ENCODE measurements around the gene POLA2.

Gene POLA2

DNA sequence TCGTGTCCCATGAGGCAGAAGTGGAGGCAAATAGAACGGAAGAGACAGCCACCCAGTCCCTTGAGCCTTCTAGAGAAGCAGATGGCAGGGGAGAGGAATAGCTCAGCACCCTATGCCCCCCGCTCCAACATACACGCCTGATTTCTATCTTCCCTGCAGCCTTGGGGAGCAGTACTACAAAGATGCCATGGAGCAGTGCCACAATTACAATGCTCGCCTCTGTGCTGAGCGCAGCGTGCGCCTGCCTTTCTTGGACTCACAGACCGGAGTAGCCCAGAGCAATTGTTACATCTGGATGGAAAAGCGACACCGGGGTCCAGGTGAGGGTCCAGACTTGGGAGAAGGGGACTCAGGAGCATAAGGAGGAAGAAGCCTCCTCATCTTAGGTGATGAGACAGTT, 78.5 kb downstream of the POLA2 start:
- TF ChIP-seq FOXK2 (IDR thresholded peaks at IDR 0.05) (no peak), HDGF (IDR thresholded peaks at IDR 0.05; ENCODE audit: borderline replicate concordance) (no peak), FOXM1 (IDR thresholded peaks at IDR 0.05; ENCODE audit: borderline replicate concordance) (no peak), TARDBP (IDR thresholded peaks at IDR 0.05) (no peak), ZNF384 (IDR thresholded peaks at IDR 0.05) (no peak), BHLHE40 (IDR thresholded peaks at IDR 0.05; ENCODE audit: borderline replicate concordance) (no peak), FOXA1 (IDR thresholded peaks at IDR 0.05) (no peak), ELF4 (IDR thresholded peaks at IDR 0.05) (no peak)
- TF ChIP-seq, protein P1, sequence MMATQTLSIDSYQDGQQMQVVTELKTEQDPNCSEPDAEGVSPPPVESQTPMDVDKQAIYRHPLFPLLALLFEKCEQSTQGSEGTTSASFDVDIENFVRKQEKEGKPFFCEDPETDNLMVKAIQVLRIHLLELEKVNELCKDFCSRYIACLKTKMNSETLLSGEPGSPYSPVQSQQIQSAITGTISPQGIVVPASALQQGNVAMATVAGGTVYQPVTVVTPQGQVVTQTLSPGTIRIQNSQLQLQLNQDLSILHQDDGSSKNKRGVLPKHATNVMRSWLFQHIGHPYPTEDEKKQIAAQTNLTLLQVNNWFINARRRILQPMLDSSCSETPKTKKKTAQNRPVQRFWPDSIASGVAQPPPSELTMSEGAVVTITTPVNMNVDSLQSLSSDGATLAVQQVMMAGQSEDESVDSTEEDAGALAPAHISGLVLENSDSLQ (IDR thresholded peaks at IDR 0.05) = no peak
- no peak for DNase-seq (ENCODE audit: extremely low spot score)
- ChIA-PET CTCF (no interaction called here), POLR2A (interaction anchor here (0.6 kb wide), 1 partner anchor 79 kb away, joined by 3 read pairs; the partner anchor contains the start of gene POLA2)

DNA sequence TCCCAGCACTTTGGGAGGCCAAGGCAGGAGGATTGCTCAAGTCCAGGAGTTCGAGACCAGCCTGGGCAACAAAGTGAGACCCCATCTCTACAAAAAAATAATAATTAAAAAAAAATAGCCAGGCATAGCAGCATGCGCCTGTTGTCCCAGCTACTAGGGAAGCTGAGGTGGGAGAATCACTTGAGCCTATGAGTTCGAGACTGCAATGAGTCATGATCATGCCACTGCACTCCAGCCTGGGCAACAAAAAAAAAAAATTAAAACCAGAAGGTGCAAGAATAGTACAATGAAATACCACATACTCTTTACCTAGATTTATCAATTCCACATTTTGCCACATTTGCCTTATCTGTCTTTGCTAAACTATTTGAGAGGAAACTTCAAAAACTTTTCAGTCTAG, 80.1 kb downstream of the POLA2 start:
- DNase-seq (ENCODE audit: extremely low spot score) = no peak
- CTCF ChIA-PET = no interaction called here
- TF ChIP-seq HDGF (IDR thresholded peaks at IDR 0.05; ENCODE audit: borderline replicate concordance) (no peak), ELF4 (IDR thresholded peaks at IDR 0.05) (no peak), FOXK2 (IDR thresholded peaks at IDR 0.05) (no peak), NFRKB (IDR thresholded peaks at IDR 0.05) (no peak), ARNT (IDR thresholded peaks at IDR 0.05) (no peak), FOXM1 (IDR thresholded peaks at IDR 0.05; ENCODE audit: borderline replicate concordance) (no peak), L3MBTL2 (conservative IDR thresholded peaks at IDR 0.05) (no peak), TARDBP (IDR thresholded peaks at IDR 0.05) (no peak), SP1 (IDR thresholded peaks at IDR 0.05) (no peak), ZNF384 (IDR thresholded peaks at IDR 0.05) (no peak)
- TF ChIP-seq, protein P1 (IDR thresholded peaks at IDR 0.05) = no peak
- POLR2A ChIA-PET = no interaction called here
